Frontal cortex (tissue), 4 donors: ENCODE measurements around the gene RPL22. TPM values are rescaled to one million over a fixed set of nuclear protein-coding genes. Genes with fewer than 3 reads are reported as not detected.

Experiments
- DNase-seq, 2 donors: peaks; one replicate each; pipeline ENCODE4 v3.0.0; 2012; ENCODE audit warnings: low spot score in 2 of 2
- FAIRE-seq: peaks from 2 replicates; lab custom pipeline; 2012; peaks lifted over from hg19 to GRCh38; lab: Jason Lieb, UNC
- total RNA-seq: library from RNA; depleted of rRNA; stranded (reverse); fragments of >200 nt; gene quantifications from one replicate; pipeline ENCODE4 v1.2.3, GENCODE V29; 2014
- donor health status: control.
- donor health status: control.
- donor health status: control.

RPL22 gene
- total RNA-seq, 1 donor from 2014 or later: 393 TPM

DNA sequence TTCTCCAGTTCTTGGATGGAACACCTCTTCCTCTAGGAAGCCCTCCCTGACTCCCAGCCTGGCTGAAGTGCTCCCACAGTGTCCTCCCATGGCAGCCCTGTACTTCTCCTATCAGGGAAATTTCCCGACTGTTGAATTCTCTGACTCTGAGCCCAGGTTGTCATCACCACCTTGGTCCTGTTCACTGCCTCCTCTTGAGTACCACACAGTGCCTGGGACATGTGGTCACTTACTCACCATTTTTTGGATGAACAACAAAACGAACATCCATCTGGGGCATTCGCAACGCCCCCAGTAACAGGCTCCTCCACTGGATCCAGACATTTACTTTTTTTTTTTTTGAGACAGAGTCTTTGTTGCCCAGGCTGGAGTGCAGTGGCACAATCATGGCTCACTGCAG lies 56.7 kb downstream of the RPL22 start:
- DNase-seq: no peak
- FAIRE-seq: no peak

DNA sequence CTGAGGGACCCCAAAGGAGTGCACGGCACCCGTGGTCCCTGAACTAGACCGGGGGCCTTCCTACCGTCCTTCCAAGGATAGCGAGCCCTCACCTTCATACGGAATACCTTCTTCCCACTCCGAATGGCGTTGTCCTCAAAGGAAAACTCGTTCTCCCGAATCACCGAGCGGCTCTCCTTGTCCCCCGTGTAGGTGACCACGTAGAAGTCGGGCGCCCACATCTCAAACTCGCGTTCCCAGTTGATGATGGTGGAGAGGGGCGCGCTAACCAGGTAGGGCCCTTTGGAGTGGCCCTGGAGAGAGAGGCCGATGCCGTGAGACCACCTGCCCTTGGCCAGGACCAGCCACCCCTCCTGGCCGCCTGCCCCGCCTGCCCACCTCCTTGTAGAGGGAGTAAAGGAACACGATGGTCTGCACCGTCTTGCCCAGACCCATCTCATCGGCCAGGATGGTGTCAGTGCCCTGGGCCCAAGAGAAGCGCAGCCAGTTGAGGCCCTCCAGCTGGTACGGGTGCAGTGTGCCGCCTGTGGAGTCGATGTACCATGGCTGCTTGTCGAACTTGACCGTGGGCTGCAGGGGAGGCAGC lies 57.3 kb downstream of the RPL22 start:
- no peak for FAIRE-seq
- DNase-seq: no peak

DNA sequence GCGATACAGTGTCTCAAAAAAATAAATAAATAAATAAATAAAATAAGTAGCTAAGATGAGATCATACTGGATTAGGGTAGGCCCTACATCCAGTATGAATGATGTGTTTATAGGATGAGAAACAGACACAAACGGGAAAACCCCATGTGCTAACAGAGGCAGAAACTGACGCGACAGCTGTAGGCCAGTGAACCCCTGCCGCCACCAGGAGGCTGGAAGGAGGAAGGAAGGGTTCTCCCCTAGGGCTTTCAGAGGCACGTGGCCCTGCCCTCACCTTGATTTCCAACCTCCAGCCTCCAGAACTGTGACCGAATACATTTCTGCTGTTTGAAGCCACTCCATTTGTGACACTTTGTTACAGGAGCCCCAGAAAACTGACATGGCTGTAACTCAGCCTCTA lies 57.8 kb downstream of the RPL22 start:
- no peak for DNase-seq

DNA sequence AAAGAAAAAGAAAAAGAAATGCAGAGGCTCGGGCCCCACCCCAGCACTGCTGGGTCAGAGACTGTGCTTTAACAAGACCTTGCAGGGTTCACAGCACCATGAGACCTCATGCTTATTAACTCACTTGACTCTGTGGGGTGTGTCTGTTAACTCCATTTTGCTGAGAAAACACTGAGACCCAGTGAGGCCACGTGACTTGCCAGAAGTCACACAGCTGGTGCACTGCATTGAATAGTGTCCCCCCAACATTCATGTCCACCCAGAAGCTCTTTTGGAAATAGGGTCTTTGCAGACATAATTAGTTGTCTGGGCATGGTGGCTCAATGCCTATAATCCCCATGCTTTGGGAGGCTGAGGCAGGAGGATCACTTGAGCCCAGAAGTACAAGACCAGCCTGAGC lies 59.0 kb downstream of the RPL22 start:
- DNase-seq: no peak
- no peak for FAIRE-seq

More for the DNA sequence above, 57.8 kb downstream of the RPL22 start:
- FAIRE-seq: no peak

DNA sequence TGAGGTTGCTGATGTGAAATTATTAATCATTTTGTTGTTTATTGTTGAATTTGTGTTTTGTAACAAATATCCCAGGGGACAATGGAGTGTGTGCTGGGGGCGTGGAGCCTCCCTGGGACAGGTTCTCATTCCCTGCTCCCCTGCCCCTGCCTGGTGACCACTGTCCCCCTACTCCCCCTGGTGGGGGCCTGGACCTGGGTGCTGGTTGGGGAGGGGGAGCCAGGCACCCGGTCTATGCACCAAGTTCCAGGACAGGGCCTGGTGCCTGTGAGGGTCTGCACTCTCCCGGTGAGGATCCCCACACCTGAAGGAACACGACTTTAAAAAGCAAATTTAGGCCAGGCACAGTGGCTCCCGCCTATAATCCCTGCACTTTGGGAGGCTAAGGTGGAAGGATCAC lies 61.6 kb downstream of the RPL22 start:
- DNase-seq (no peak), FAIRE-seq (no peak)

DNA sequence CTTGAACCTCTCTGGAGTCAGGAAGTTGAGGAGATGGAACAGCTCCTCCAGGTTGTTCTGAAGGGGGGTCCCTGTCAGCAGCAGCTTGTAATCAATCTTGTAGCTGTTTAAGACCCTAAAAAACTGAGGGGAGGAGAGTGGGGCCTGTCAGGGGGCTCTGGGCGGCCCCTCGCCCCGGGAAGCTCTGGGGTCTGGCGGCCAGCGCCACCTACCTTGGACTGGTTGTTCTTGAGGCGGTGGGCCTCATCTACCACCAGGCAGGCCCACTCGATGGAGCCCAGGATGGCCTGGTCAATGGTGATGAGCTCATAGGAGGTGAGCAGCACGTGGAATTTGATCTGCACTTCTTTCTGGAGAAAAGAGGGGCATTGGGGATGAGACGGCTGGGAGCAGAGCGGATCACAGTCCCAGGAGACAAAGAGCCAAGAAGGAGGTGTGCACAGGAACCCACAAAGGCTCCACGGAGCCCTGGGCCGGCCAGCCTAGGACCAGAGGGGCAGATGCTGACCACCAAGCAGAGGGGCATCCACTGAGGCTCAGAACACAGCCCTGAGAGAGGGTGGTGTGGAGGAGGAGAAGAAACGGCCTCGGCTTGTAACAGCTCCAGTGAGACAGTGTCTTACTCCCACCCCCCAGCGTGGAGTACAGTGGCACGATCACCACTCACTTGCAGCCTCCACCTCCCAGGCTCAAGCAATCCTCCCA lies 62.7 kb downstream of the RPL22 start:
- DNase-seq (no peak), FAIRE-seq (no peak)

Other genes starting within 250 kb of the RPL22 start
- gene NPHP4, start 207.2 kb downstream of the RPL22 start, total RNA-seq: 8.2 TPM
- gene KCNAB2, start 153.7 kb downstream of the RPL22 start, total RNA-seq: 4.5 TPM
- gene CHD5, start 19.3 kb downstream of the RPL22 start, total RNA-seq: 31.4 TPM
- gene RNF207, start 6.5 kb upstream of the RPL22 start, total RNA-seq: 4.5 TPM
- gene ICMT, start 36.4 kb upstream of the RPL22 start, total RNA-seq: 21.6 TPM
- not detected for gene HES3, start 44.6 kb upstream of the RPL22 start, total RNA-seq
- 22.0 TPM for gene GPR153, start 61.5 kb upstream of the RPL22 start, total RNA-seq
- 40.8 TPM for gene ACOT7, start 194.2 kb upstream of the RPL22 start, total RNA-seq
- not detected for gene HES2, start 220.3 kb upstream of the RPL22 start, total RNA-seq
- gene ESPN, start 225.2 kb upstream of the RPL22 start, total RNA-seq: not detected